NCI-H510A (cell line): ENCODE data around the gene AGPAT2.

Experiments used
- DNase-seq: peaks from one replicate; lab custom pipeline; 2025; lab: John Stamatoyannopoulos, UW

The AGPAT2 gene

DNA sequence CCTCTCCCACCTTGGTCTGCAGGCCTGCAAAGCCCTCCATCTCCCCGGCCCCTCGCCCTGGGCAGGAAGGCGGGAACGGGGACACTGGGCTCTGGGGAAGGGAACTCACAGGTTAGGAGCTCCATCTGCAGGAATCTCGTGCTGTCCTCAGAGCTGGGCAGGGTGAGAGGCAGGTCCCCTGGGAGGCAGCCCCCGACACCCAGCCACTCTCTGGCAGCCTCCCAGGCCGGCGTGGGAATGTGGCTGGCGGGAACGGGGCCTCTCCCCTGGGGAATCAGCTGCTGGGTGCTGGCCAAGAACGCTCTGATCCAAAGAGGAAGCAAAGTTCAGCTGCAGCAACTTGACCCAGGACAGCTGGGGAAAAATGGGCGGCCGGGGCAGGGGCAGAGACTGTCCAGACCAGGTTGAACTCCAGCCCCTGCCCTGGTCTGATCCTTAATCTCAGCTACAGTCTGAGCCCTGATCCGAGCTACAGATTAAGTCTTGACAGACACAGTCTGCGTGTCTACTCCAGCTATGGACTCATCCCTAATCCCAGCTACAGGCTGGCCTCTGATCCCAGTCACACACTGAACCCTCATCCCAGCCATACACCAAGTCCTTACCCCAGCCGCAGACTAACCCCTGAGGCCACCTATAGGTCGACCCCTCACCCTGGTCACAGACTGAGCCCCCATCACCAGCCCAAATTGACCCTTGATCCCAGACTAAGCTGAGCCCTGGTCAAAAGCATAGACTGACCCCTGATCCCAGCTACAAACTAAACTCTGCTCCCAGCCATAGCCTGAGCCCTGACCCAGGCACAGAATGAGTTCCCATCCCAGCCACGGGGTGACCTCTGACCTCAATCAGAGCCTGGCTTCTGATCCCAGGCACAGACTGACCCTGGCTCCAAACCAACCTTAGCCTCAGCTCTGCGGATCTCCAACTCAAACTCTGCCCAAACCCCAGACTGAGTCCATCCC, 61.9 kb downstream of the AGPAT2 start:
- no peak for DNase-seq

DNA sequence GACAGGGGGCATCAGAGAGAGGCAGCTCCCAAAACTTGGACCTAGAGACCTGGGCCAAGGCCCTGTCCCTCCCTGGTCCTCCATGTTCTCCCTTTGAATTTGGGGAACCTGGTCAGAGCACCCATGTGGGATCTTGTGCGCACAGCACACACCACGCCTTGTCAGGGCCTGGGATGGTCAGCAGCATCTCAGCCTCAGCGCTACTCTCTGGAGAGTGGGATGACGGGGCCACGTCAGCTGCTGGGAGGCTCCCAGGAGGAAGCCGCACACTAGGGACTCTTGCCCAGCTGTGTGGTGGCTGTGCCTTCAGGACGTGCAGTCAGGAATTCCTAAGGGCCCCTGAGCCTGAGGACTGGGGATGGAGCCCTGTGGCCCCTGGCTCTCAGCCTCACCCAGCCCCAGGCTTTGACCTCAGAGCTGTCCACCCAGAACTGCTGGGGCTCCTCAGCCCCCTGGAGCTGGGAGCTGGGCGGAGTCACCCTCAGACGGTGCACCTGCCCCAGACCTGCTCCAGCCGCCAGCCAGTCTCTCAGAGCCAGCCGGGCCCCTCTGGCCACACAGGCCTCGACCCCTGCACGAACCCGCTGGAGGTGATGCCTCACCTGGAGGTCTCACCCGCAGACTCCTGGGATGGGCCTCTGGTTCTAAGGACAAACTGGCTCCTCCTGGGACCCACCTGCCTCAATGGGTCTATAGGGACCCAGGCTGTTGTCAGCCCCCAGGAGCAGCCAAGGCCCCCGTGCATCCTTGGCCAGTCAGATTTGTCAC, 62.9 kb downstream of the AGPAT2 start:
- no peak for DNase-seq

DNA sequence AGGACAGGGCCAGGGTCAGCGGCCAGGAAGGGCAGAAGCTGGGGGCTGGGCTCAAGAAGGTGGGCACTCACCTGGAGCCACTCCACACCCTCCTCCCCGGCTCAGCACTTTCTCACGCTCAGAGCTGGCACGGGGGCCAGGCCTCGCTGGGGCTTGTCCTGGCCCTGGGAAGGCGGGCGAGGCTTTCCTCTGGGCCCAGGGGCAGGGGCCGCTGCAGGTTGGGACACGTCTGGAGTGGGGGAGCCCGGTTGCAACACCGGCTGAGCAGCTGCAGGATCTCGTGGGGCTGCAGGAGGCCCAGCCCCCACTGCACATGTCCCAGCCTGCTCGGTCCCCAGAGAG, 63.4 kb downstream of the AGPAT2 start:
- DNase-seq = no peak
